ENCODE data around the gene MGAT4A. TPM values are rescaled to one million over a fixed set of nuclear protein-coding genes. Genes with fewer than 3 reads are reported as not detected.
A peak's percentile ranks its signal among the peaks of the same experiment; 100 is the strongest.
"Not testable (repeated sequence)": the region's sequence is repeated elsewhere in the genome, so short reads cannot be mapped to it uniquely, and the experiment has no call there.

Gene MGAT4A
- total and polyA plus RNA-seq, 3 experiments from 2014 or later = 65.2 to 211 (median 66.8) TPM

GRCh38 chr2:98757904-98758421, 27.0 kb upstream of the MGAT4A start:
- ChIA-PET POLR2A (interaction anchor here (0.7 to 1.9 kb wide), 6 partner anchors 13 to 94 kb away, joined by 3 to 18 read pairs (median 4); no protein-coding TSS in a partner anchor), CTCF (interaction anchor here (0.9 to 4.9 kb wide), 12 partner anchors 10 to 79 kb away, joined by 3 to 23 read pairs (median 6); partner anchors contain the start of gene MGAT4A)
- peaks cover 54 to 89% (median 77%) of the 10 kb centered on the region in 3 donors for H3K4me1 Mint-ChIP-seq
- peak overlapping the region; percentile 2 to 89 (median 79) for H3K4me3 Mint-ChIP-seq
- H3K27ac Mint-ChIP-seq = peak overlapping the region; percentile 89 to 99 (median 96)
- Histone ChIP-seq H3K27me3 (ENCODE audit: insufficient read depth, low read length, poor library complexity, severe bottlenecking) (no peaks in the 10 kb centered on the region), H3K9me3 (ENCODE audit: low read length) (no peaks in the 10 kb centered on the region), H3K4me1 (ENCODE audit: insufficient read depth, low read length) (peaks cover 69% of the 10 kb centered on the region), H3K4me3 (ENCODE audit: low read length) (peak overlapping the region; percentile 51), H3K36me3 (ENCODE audit: insufficient read depth, low read length) (no peaks in the 10 kb centered on the region), H3K27ac (ENCODE audit: low read depth, low read length) (peak overlapping the region; percentile 38)
- H3K36me3 Mint-ChIP-seq = no peaks in the 10 kb centered on the region
- H3K9me3 Mint-ChIP-seq = no peaks in the 10 kb centered on the region
- H3K27me3 Mint-ChIP-seq = no peaks in the 10 kb centered on the region
- peak; percentile 38 to 78 (median 66) for DNase-seq

- peaks cover 29% of the 10 kb centered on the region for H3K4me1 ChIP-seq (ENCODE audit: insufficient read depth, low read length)
- H3K9me3 Mint-ChIP-seq = no peaks in the 10 kb centered on the region
- H3K27ac Mint-ChIP-seq = peak overlapping the region in 4 of 8 donors; percentile 17 to 49 (median 31)
- H3K4me1 Mint-ChIP-seq = peaks cover 27 to 78% (median 45%) of the 10 kb centered on the region in 3 donors
- H3K36me3 Mint-ChIP-seq = no peaks in the 10 kb centered on the region
- H3K36me3 ChIP-seq (ENCODE audit: insufficient read depth, low read length) = no peaks in the 10 kb centered on the region
- no peak overlapping the region for H3K27ac ChIP-seq (ENCODE audit: low read depth, low read length)
- no peaks in the 10 kb centered on the region for H3K27me3 Mint-ChIP-seq
- ChIA-PET POLR2A (interaction anchor here (1.1 kb wide), 1 partner anchor 10 kb away, joined by 3 read pairs; no protein-coding TSS in a partner anchor), CTCF (interaction anchor here (0.8 kb wide), 1 partner anchor 68 kb away, joined by 3 read pairs; no protein-coding TSS in a partner anchor)
- no peaks in the 10 kb centered on the region for H3K9me3 ChIP-seq (ENCODE audit: low read length)
- DNase-seq = no peak
- no peaks in the 10 kb centered on the region for H3K27me3 ChIP-seq (ENCODE audit: insufficient read depth, low read length, poor library complexity, severe bottlenecking)
- no peak overlapping the region for H3K4me3 Mint-ChIP-seq
- no peak overlapping the region for H3K4me3 ChIP-seq (ENCODE audit: low read length)
Measured at GRCh38 chr2:98753801-98754200, 22.9 kb upstream of the MGAT4A start.

GRCh38 chr2:98752711-98753110, 21.8 kb upstream of the MGAT4A start:
- H3K27ac Mint-ChIP-seq; H3K36me3 ChIP-seq (ENCODE audit: insufficient read depth, low read length); H3K9me3 Mint-ChIP-seq; POLR2A ChIA-PET; H3K27me3 ChIP-seq (ENCODE audit: insufficient read depth, low read length, poor library complexity, severe bottlenecking); H3K4me3 Mint-ChIP-seq; H3K9me3 ChIP-seq (ENCODE audit: low read length); H3K27ac ChIP-seq (ENCODE audit: low read depth, low read length); H3K4me3 ChIP-seq (ENCODE audit: low read length); DNase-seq; H3K36me3 Mint-ChIP-seq; H3K27me3 Mint-ChIP-seq: not testable (repeated sequence)
- peaks cover 24 to 79% (median 41%) of the 10 kb centered on the region in 3 donors for H3K4me1 Mint-ChIP-seq
- H3K4me1 ChIP-seq (ENCODE audit: insufficient read depth, low read length) = peaks cover 23% of the 10 kb centered on the region
- CTCF ChIA-PET = interaction anchor here (1.6 kb wide), 1 partner anchor 22 kb away, joined by 5 read pairs; the partner anchor contains the start of gene MGAT4A

- H3K4me1 ChIP-seq (ENCODE audit: insufficient read depth, low read length) = peaks cover 15% of the 10 kb centered on the region
- no peak for DNase-seq
- no peak overlapping the region for H3K27ac ChIP-seq (ENCODE audit: low read depth, low read length)
- Mint-ChIP-seq H3K9me3 (no peaks in the 10 kb centered on the region), H3K4me1 (peaks cover 20 to 75% (median 35%) of the 10 kb centered on the region in 3 donors), H3K27me3 (no peaks in the 10 kb centered on the region), H3K27ac (peak overlapping the region in 1 of 8 donors; percentile 83), H3K4me3 (no peak overlapping the region), H3K36me3 (no peaks in the 10 kb centered on the region)
- ChIA-PET CTCF (interaction anchor here (1.1 to 1.6 kb wide), 2 partner anchors 21 to 71 kb away, joined by 3 to 5 read pairs; partner anchors contain the start of gene MGAT4A), POLR2A (interaction anchor here (1.4 kb wide), 1 partner anchor 20 kb away, joined by 3 read pairs; no protein-coding TSS in a partner anchor)
- no peaks in the 10 kb centered on the region for H3K27me3 ChIP-seq (ENCODE audit: insufficient read depth, low read length, poor library complexity, severe bottlenecking)
- H3K9me3 ChIP-seq (ENCODE audit: low read length) = no peaks in the 10 kb centered on the region
- H3K36me3 ChIP-seq (ENCODE audit: insufficient read depth, low read length) = no peaks in the 10 kb centered on the region
- no peak overlapping the region for H3K4me3 ChIP-seq (ENCODE audit: low read length)
Measured at GRCh38 chr2:98751748-98752147, 20.8 kb upstream of the MGAT4A start.

- H3K4me3 Mint-ChIP-seq = no peak overlapping the region
- peaks cover 19 to 67% (median 35%) of the 10 kb centered on the region in 3 donors for H3K4me1 Mint-ChIP-seq
- DNase-seq = no peak
- no peaks in the 10 kb centered on the region for H3K36me3 Mint-ChIP-seq
- H3K9me3 ChIP-seq (ENCODE audit: low read length) = no peaks in the 10 kb centered on the region
- ChIA-PET CTCF (interaction anchor here (1.0 to 1.1 kb wide), 2 partner anchors 72 to 101 kb away, joined by 3 read pairs; no protein-coding TSS in a partner anchor), POLR2A (interaction anchor here (1.4 kb wide), 1 partner anchor 21 kb away, joined by 3 read pairs; no protein-coding TSS in a partner anchor)
- H3K36me3 ChIP-seq (ENCODE audit: insufficient read depth, low read length) = no peaks in the 10 kb centered on the region
- no peak overlapping the region for H3K27ac ChIP-seq (ENCODE audit: low read depth, low read length)
- H3K4me3 ChIP-seq (ENCODE audit: low read length) = no peak overlapping the region
- peak overlapping the region in 2 of 8 donors; percentile 12 to 38 for H3K27ac Mint-ChIP-seq
- no peaks in the 10 kb centered on the region for H3K9me3 Mint-ChIP-seq
- no peaks in the 10 kb centered on the region for H3K27me3 Mint-ChIP-seq
- H3K4me1 ChIP-seq (ENCODE audit: insufficient read depth, low read length) = peaks cover 7% of the 10 kb centered on the region
- no peaks in the 10 kb centered on the region for H3K27me3 ChIP-seq (ENCODE audit: insufficient read depth, low read length, poor library complexity, severe bottlenecking)
Measured at GRCh38 chr2:98750593-98751282, 19.8 kb upstream of the MGAT4A start.

GRCh38 chr2:98749066-98749450, 18.1 kb upstream of the MGAT4A start:
- H3K27ac Mint-ChIP-seq = peak overlapping the region in 4 of 8 donors; percentile 25 to 67 (median 56)
- Histone ChIP-seq H3K4me3 (ENCODE audit: low read length) (no peak overlapping the region), H3K9me3 (ENCODE audit: low read length) (no peaks in the 10 kb centered on the region), H3K27me3 (ENCODE audit: insufficient read depth, low read length, poor library complexity, severe bottlenecking) (no peaks in the 10 kb centered on the region), H3K27ac (ENCODE audit: low read depth, low read length) (no peak overlapping the region), H3K36me3 (ENCODE audit: insufficient read depth, low read length) (no peaks in the 10 kb centered on the region), H3K4me1 (ENCODE audit: insufficient read depth, low read length) (peaks cover 23% of the 10 kb centered on the region)
- H3K4me3 Mint-ChIP-seq = peak overlapping the region in 1 of 7 donors; percentile 53
- H3K27me3 Mint-ChIP-seq = no peaks in the 10 kb centered on the region
- peaks cover 24 to 73% (median 41%) of the 10 kb centered on the region in 3 donors for H3K4me1 Mint-ChIP-seq
- ChIA-PET POLR2A (interaction anchor here (0.6 kb wide), 2 partner anchors 208 to 301 kb away, joined by 4 to 5 read pairs; no protein-coding TSS in a partner anchor), CTCF (interaction anchor here (1.9 to 2.4 kb wide), 2 partner anchors 8 to 11 kb away, joined by 5 to 12 read pairs; no protein-coding TSS in a partner anchor)
- H3K9me3 Mint-ChIP-seq = no peaks in the 10 kb centered on the region
- DNase-seq = no peak
- no peaks in the 10 kb centered on the region for H3K36me3 Mint-ChIP-seq

- no peaks in the 10 kb centered on the region for H3K27me3 Mint-ChIP-seq
- peaks cover 29% of the 10 kb centered on the region for H3K4me1 ChIP-seq (ENCODE audit: insufficient read depth, low read length)
- ChIA-PET CTCF (interaction anchor here (1.1 to 2.4 kb wide), 5 partner anchors 9 to 23 kb away, joined by 4 to 12 read pairs (median 5); no protein-coding TSS in a partner anchor), POLR2A (interaction anchor here (0.6 to 0.9 kb wide), 2 partner anchors 17 to 300 kb away, joined by 5 to 8 read pairs; partner anchors contain the start of gene MGAT4A)
- H3K36me3 Mint-ChIP-seq = no peaks in the 10 kb centered on the region
- no peaks in the 10 kb centered on the region for H3K27me3 ChIP-seq (ENCODE audit: insufficient read depth, low read length, poor library complexity, severe bottlenecking)
- peak overlapping the region in 2 of 7 donors; percentile 53 to 66 for H3K4me3 Mint-ChIP-seq
- H3K4me1 Mint-ChIP-seq = peaks cover 28 to 73% (median 40%) of the 10 kb centered on the region in 3 donors
- no peaks in the 10 kb centered on the region for H3K9me3 ChIP-seq (ENCODE audit: low read length)
- H3K4me3 ChIP-seq (ENCODE audit: low read length) = no peak overlapping the region
- DNase-seq = no peak
- no peaks in the 10 kb centered on the region for H3K9me3 Mint-ChIP-seq
- no peak overlapping the region for H3K27ac ChIP-seq (ENCODE audit: low read depth, low read length)
- H3K36me3 ChIP-seq (ENCODE audit: insufficient read depth, low read length) = no peaks in the 10 kb centered on the region
- H3K27ac Mint-ChIP-seq = peak overlapping the region in 5 of 8 donors; percentile 18 to 61 (median 29)
Measured at GRCh38 chr2:98748292-98749065, 17.5 kb upstream of the MGAT4A start.

Data from CD8-positive, alpha-beta memory T cell (primary cell).